Peyer's patch (tissue), 4 donors: Measurements from ENCODE around the gene CFI.

ENCODE experiments used
- CTCF ChIP-seq, 6 experiments: fragments of 450-650 bp in 4 of 6; fragments of 200-600 bp in 2 of 6; sonication (generic) in 1 of 6; IDR thresholded peaks; one replicate each; pipeline ENCODE4 v1.5.1; 2017 to 2019; ENCODE audit warnings: antibody characterized with exemption in 6 of 6, mild to moderate bottlenecking in 3 of 6, moderate library complexity in 1 of 6
- POLR2A ChIP-seq, 2 donors: fragments of 450-650 bp; IDR thresholded peaks; one replicate each; pipeline ENCODE4 v1.5.1; 2017; ENCODE audit warnings: antibody characterized with exemption in 2 of 2, mild to moderate bottlenecking in 2 of 2, moderate library complexity in 2 of 2

GRCh38 chr4:109752525-109752924, 49.3 kb downstream of the CFI start:
- TF ChIP-seq CTCF (IDR thresholded peaks at IDR 0.05) (no peak), POLR2A (IDR thresholded peaks at IDR 0.05) (no peak)
